Stomach smooth muscle (tissue), 2 donors: ENCODE results near the gene TMEM269.

ENCODE experiments used
- H3K27ac ChIP-seq: one replicate; pipeline ENCODE4 v1.7.0; 2013; ENCODE audit warnings: mild to moderate bottlenecking, low read length, inconsistent platforms
- H3K27me3 ChIP-seq, 2 donors: one replicate each; pipeline ENCODE4 v1.7.0; 2013; ENCODE audit warnings: low read length in 2 of 2; ENCODE audit not compliant: insufficient read depth in 2 of 2, control insufficient read depth in 1 of 2
- H3K36me3 ChIP-seq, 2 donors: one replicate each; pipeline ENCODE4 v1.7.0; 2013; ENCODE audit warnings: low read length in 2 of 2; ENCODE audit not compliant: control insufficient read depth in 2 of 2, insufficient read depth in 2 of 2
- H3K4me1 ChIP-seq: one replicate; pipeline ENCODE4 v1.7.0; 2013; ENCODE audit warnings: low read length; ENCODE audit not compliant: control insufficient read depth, insufficient read depth
- H3K4me3 ChIP-seq, 2 donors: one replicate each; pipeline ENCODE4 v1.7.0; 2013; ENCODE audit warnings: low read length in 2 of 2
- H3K9ac ChIP-seq, 2 donors: one replicate each; pipeline ENCODE4 v1.7.0; 2013; ENCODE audit warnings: low read length in 2 of 2, mild to moderate bottlenecking in 1 of 2
- H3K9me3 ChIP-seq, 2 donors: one replicate each; pipeline ENCODE4 v1.7.0; 2013; ENCODE audit warnings: low read length in 2 of 2; ENCODE audit not compliant: control insufficient read depth in 2 of 2
- donor health status: healthy.
- donor health status: Pancreatic carcinoma.

The TMEM269 gene

DNA sequence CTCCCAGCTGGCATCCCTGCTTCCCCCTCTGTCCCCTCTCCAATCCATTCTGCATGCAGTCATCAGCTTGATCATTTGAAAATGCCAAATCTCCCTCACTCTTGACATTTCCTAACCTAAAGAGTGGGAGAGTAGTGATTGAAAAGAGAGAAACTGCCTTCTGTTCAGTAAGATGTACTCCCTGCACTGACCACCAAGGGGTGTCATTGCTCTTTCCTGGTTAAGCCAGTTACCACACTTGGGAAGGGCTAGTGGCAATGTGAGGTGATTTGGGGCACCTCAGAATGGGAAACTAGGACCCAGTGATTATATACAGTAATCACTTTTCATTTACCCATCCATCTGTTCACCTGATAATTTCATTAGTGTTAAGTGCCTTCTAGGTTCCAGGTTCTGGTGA lies 6.9 kb upstream of the TMEM269 start:
- H3K27ac ChIP-seq = no peak overlapping the region
- no peak overlapping the region for H3K4me3 ChIP-seq
- no peaks in the 10 kb centered on the region for H3K4me1 ChIP-seq
- H3K27me3 ChIP-seq = no peaks in the 10 kb centered on the region
- H3K9ac ChIP-seq = no peak overlapping the region
- H3K36me3 ChIP-seq = peaks cover 33 to 41% of the 10 kb centered on the region in 2 donors
- no peaks in the 10 kb centered on the region for H3K9me3 ChIP-seq

DNA sequence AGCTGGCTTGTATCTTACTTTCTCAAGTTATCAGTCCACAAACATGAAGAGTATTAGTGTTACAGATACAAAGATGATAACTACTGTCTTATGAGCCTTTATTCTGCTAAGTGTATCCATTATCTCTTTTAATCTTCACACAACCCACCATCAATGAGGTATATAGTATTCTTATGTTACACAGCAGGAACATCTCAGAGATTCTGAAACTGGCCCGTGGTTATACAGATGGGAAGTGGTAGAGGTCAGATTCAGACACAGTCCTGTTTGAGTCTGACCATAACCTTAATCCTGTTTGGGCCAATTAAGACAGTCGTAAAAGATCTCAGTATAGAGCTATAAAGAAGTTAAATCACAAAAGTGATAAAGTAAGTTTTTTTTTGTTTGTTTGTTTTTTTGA lies 5.1 kb upstream of the TMEM269 start:
- no peak overlapping the region for H3K27ac ChIP-seq
- H3K9me3 ChIP-seq = no peaks in the 10 kb centered on the region
- H3K9ac ChIP-seq = no peak overlapping the region
- H3K4me1 ChIP-seq = peaks cover 3% of the 10 kb centered on the region
- peaks cover 25 to 40% of the 10 kb centered on the region in 2 donors for H3K36me3 ChIP-seq
- no peaks in the 10 kb centered on the region for H3K27me3 ChIP-seq
- H3K4me3 ChIP-seq = no peak overlapping the region

DNA sequence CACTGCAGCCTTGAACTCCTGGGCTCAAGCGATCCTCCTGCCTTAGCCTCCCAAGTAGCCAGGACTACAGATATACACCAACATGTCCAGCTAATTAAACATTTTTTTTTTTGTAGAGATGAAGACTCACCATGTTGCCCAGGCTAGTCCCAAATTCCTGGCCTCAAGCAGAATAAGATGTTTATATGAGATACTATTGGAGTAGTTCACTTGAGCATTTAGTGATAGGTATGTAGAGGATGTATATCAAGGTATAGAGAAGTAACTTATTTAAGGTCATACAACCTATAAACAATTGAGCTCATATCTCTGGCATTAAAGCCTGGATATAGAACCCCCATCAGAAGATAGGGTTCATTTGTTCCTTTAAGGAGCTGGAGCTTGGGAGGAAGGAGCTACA lies 4.6 kb upstream of the TMEM269 start:
- Histone ChIP-seq H3K27me3 (no peaks in the 10 kb centered on the region), H3K9me3 (no peaks in the 10 kb centered on the region), H3K9ac (no peak overlapping the region), H3K27ac (no peak overlapping the region), H3K36me3 (peaks cover 20 to 36% of the 10 kb centered on the region in 2 donors), H3K4me3 (no peak overlapping the region), H3K4me1 (peaks cover 7% of the 10 kb centered on the region)

GRCh38 chr1:42783092-42783491 lies 1.7 kb upstream of the TMEM269 start:
- Histone ChIP-seq H3K4me1 (peaks cover 11% of the 10 kb centered on the region), H3K9me3 (no peaks in the 10 kb centered on the region), H3K27ac (no peak overlapping the region), H3K9ac (no peak overlapping the region), H3K36me3 (peaks cover 3 to 13% of the 10 kb centered on the region in 2 donors), H3K4me3 (no peak overlapping the region), H3K27me3 (no peaks in the 10 kb centered on the region)

GRCh38 chr1:42784547-42784945 lies 245 bp upstream of the TMEM269 start:
- peaks cover 3 to 12% of the 10 kb centered on the region in 2 donors for H3K36me3 ChIP-seq

GRCh38 chr1:42786097-42786496 lies 1.3 kb downstream of the TMEM269 start:
- Histone ChIP-seq H3K9ac (no peak overlapping the region), H3K27ac (no peak overlapping the region), H3K4me3 (no peak overlapping the region), H3K36me3 (peaks cover 0 to 2% of the 10 kb centered on the region in 2 donors), H3K4me1 (peaks cover 11% of the 10 kb centered on the region), H3K9me3 (no peaks in the 10 kb centered on the region), H3K27me3 (no peaks in the 10 kb centered on the region)

More at GRCh38 chr1:42784547-42784945, 245 bp upstream of the TMEM269 start:
- Histone ChIP-seq H3K9me3 (no peaks in the 10 kb centered on the region), H3K9ac (no peak overlapping the region), H3K4me3 (peak overlapping the region; percentile 51 to 75), H3K27me3 (no peaks in the 10 kb centered on the region), H3K4me1 (peaks cover 11% of the 10 kb centered on the region), H3K27ac (no peak overlapping the region)

DNA sequence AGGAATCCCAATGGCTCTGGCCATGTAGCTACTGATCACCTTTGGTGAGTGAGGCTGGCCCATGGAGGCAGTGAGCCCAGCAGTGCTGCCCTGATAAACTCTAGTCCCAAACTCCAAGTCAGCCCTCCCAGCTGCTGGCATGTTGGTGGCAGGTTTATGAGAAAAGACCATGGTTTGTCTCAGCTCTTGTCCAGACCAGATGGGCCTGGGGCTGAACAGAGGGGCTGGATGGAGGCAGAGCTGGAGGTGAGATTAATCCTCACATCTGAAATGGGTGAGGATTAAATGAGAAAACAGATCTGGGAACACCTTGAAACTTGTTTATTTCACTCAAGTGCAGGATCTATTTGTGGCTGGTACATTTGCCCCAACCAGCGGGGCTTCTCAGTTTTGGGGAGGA lies 3.2 kb downstream of the TMEM269 start:
- H3K4me3 ChIP-seq = no peak overlapping the region
- no peak overlapping the region for H3K9ac ChIP-seq
- no peaks in the 10 kb centered on the region for H3K9me3 ChIP-seq
- no peaks in the 10 kb centered on the region for H3K27me3 ChIP-seq
- H3K4me1 ChIP-seq = peaks cover 11% of the 10 kb centered on the region
- H3K27ac ChIP-seq = no peak overlapping the region
- no peaks in the 10 kb centered on the region for H3K36me3 ChIP-seq

DNA sequence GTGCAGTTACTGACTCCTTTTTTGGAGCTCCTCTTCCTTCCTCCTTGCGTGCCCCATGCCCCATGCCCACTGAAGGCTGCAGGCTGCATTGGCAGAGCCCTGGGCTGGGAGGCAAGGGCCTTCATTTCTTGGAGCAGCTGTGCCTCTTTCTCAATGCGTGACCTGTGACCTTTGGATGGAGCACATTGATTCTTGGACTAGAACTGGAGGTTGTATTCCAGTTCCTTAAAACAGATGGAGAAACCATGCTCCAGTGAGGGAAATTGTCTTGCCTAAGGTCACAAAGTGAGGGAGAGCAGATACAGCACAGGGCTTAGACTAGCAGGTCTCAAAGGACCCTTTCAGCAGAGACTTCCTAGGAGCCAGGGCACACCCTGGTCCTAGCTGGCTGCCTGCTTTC lies 9.0 kb downstream of the TMEM269 start:
- Histone ChIP-seq H3K27me3 (no peaks in the 10 kb centered on the region), H3K36me3 (no peaks in the 10 kb centered on the region), H3K4me1 (no peaks in the 10 kb centered on the region), H3K9ac (no peak overlapping the region), H3K9me3 (no peaks in the 10 kb centered on the region), H3K27ac (no peak overlapping the region), H3K4me3 (no peak overlapping the region)

DNA sequence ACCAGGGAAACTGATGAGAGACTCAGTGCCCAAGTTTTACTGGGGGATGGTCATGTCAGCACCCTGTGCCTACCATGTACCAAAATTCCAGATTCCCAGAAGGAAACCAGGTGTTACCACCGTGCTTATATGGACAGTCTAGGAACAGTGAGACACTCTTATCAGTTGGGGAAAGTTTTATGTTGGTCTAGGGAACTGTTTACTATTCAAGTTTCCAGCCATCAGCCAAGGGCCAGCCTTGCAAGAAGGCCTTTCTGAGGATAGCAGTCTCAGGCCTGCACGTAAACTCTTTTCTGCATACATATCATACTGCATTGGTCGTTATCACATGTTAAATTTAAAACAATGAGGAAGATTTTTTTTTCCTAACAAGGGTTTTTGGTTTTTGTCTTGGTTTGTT lies 12.6 kb downstream of the TMEM269 start:
- Histone ChIP-seq H3K27me3 (no peaks in the 10 kb centered on the region), H3K9ac (no peak overlapping the region), H3K4me1 (no peaks in the 10 kb centered on the region), H3K4me3 (no peak overlapping the region), H3K36me3 (no peaks in the 10 kb centered on the region), H3K9me3 (no peaks in the 10 kb centered on the region), H3K27ac (no peak overlapping the region)

DNA sequence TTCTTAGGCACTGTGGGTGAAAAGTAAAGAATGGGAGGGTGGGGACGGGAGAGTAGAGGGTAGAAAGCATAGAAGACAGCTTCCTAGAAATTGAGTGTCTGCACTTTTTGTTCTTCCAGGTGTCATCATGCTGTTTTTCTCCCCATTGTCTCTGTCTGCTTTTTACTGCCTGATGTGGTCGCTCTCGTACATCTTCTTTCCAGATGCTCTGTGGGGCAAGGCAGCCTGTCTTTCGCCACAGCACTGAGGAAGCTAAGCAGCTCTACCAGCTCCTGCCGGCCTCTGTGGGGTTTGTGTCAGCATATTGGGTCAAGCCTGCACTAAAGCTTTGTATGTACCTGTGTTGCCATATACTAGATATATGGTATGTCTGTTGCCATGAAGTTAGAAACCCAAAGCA lies 13.2 kb downstream of the TMEM269 start:
- Histone ChIP-seq H3K4me3 (no peak overlapping the region), H3K27me3 (no peaks in the 10 kb centered on the region), H3K27ac (no peak overlapping the region), H3K4me1 (no peaks in the 10 kb centered on the region), H3K36me3 (no peaks in the 10 kb centered on the region), H3K9me3 (no peaks in the 10 kb centered on the region), H3K9ac (no peak overlapping the region)

DNA sequence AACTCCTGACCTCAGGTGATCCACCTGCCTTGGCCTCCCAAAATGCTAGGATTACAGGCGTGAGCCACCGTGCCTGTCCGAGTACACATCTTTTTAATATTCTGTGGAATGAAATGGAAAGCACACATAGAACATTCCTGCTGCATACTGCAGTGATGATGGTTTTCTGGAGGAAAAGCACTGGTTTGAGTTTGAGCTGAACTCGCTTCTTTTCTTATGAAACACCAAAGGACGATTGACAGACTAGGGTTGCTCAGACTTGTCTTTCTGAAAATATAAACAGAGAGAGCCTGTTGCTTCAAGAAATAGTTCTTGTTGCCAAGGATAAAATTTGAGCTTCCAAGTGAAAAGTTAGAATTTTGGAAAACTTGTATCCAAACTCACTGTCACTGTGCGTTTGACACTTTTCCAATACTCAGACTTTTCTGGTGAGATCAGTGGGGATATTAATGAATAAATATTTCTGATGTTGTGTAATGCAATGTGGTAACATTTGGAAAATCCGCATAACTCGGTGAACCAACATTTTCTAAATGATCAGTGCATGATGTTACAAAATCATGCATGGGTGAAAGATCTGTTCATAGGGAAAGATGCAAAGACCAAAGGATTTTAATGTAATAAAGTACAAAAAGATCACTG lies 17.2 kb downstream of the TMEM269 start:
- Histone ChIP-seq H3K36me3 (peaks cover 3% of the 10 kb centered on the region in 2 donors), H3K27me3 (no peaks in the 10 kb centered on the region), H3K9ac (no peak overlapping the region), H3K4me1 (peaks cover 2% of the 10 kb centered on the region), H3K27ac (no peak overlapping the region), H3K9me3 (no peaks in the 10 kb centered on the region), H3K4me3 (no peak overlapping the region)
